ENCODE measurements around the gene NTM. TPM values are rescaled to one million over a fixed set of nuclear protein-coding genes. Genes with fewer than 3 reads are reported as not detected.

Gene NTM
- total RNA-seq, 2 donors from 2014 or later = 1.7 to 3.6 TPM

DNA sequence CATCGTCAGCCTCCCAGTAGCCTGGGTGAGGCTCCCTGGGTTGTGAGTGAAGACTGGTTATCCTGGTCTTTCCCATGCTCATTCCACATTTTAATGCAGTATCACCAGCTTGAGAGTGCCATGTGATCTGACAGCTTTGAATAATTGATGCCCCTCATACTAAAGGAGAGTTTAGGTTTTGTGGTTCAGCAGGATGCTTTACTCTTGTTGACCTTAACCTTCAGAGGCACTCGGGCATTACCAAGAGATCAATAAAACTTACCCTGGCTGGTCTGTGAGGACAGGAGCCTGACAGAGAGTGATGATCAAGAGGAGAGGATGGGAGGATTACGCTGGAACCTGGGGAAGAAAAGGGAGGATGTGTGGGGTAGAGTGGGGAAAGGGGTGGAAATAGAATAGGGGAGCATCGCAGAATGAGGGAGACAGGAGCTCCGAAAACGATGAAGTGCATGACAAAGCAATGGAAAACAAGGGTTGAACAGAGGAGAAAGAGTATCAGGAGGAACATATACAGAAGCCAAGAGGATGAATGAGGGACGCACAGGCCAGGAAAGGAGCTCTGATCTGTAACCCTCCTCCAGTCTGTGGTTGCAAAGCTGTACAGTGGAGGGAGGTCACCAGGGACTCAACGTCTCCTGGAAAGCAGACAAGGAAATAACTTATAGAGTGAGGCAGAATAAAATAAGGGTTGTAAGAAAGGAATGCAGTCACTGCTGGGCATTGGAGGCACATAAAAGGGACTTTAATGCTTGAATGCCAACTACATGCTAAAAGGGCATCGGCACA lies 594.5 kb downstream of the NTM start:
- no peak for DNase-seq
- no peaks in the 10 kb centered on the region for H3K9me3 Mint-ChIP-seq
- no peak overlapping the region for H3K27ac Mint-ChIP-seq
- Histone ChIP-seq H3K36me3 (ENCODE audit: control insufficient read depth, insufficient read depth, low read length) (no peaks in the 10 kb centered on the region), H3K9ac (ENCODE audit: extremely low read depth, low read length, poor library complexity, severe bottlenecking) (no peak overlapping the region), H3K27me3 (ENCODE audit: control insufficient read depth, insufficient read depth, low read length, poor library complexity, severe bottlenecking) (no peaks in the 10 kb centered on the region), H3K9me3 (ENCODE audit: control insufficient read depth, low read length) (no peaks in the 10 kb centered on the region), H3K27ac (ENCODE audit: low read depth, low read length) (no peak overlapping the region), H3K4me1 (ENCODE audit: control insufficient read depth, insufficient read depth, low read length) (no peaks in the 10 kb centered on the region), H3K4me3 (ENCODE audit: low read length) (no peak overlapping the region)
- H3K4me1 Mint-ChIP-seq = peaks cover 2% of the 10 kb centered on the region
- WGBS, 2 experiments (ENCODE audit: insufficient coverage in 1 of 2, insufficient read length in 1 of 2) = 91 to 95% methylated on average over 7 to 8 of the region's 9 CpGs
- TF ChIP-seq, protein P1, sequence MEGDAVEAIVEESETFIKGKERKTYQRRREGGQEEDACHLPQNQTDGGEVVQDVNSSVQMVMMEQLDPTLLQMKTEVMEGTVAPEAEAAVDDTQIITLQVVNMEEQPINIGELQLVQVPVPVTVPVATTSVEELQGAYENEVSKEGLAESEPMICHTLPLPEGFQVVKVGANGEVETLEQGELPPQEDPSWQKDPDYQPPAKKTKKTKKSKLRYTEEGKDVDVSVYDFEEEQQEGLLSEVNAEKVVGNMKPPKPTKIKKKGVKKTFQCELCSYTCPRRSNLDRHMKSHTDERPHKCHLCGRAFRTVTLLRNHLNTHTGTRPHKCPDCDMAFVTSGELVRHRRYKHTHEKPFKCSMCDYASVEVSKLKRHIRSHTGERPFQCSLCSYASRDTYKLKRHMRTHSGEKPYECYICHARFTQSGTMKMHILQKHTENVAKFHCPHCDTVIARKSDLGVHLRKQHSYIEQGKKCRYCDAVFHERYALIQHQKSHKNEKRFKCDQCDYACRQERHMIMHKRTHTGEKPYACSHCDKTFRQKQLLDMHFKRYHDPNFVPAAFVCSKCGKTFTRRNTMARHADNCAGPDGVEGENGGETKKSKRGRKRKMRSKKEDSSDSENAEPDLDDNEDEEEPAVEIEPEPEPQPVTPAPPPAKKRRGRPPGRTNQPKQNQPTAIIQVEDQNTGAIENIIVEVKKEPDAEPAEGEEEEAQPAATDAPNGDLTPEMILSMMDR (conservative IDR thresholded peaks at IDR 0.05) = no peak
- no peaks in the 10 kb centered on the region for H3K36me3 Mint-ChIP-seq (ENCODE audit: low read depth)
- no peak overlapping the region for H3K4me3 Mint-ChIP-seq
- no peaks in the 10 kb centered on the region for H3K27me3 Mint-ChIP-seq (ENCODE audit: insufficient read depth)

DNA sequence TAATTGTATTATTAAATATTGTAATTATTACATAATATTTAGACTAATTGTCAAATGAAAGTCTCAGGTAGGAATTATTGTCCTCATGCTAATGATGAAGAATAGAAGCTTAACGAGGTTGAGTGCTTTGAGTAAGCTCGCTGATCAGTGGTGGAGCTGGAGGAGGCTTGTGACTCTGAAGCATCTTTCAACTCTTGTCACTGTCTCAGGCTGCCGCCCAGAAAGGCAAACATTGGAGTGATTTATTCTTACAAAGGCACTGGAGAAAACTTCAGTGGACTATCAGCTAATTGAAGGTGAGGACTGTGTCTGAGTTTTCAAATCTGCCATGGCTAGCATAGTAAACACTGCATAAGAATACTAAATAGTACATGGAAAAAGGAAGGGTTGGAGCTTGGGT lies 595.1 kb downstream of the NTM start:
- H3K27ac ChIP-seq (ENCODE audit: low read depth, low read length) = no peak overlapping the region
- H3K4me1 Mint-ChIP-seq = peaks cover 2% of the 10 kb centered on the region
- H3K27ac Mint-ChIP-seq = no peak overlapping the region
- no peaks in the 10 kb centered on the region for H3K4me1 ChIP-seq (ENCODE audit: control insufficient read depth, insufficient read depth, low read length)
- DNase-seq = no peak
- TF ChIP-seq, protein P1 (conservative IDR thresholded peaks at IDR 0.05) = no peak
- no peaks in the 10 kb centered on the region for H3K27me3 Mint-ChIP-seq (ENCODE audit: insufficient read depth)
- no peaks in the 10 kb centered on the region for H3K9me3 ChIP-seq (ENCODE audit: control insufficient read depth, low read length)
- no peak overlapping the region for H3K4me3 Mint-ChIP-seq
- H3K36me3 Mint-ChIP-seq (ENCODE audit: low read depth) = no peaks in the 10 kb centered on the region
- H3K4me3 ChIP-seq (ENCODE audit: low read length) = no peak overlapping the region
- no peaks in the 10 kb centered on the region for H3K36me3 ChIP-seq (ENCODE audit: control insufficient read depth, insufficient read depth, low read length)
- H3K27me3 ChIP-seq (ENCODE audit: control insufficient read depth, insufficient read depth, low read length, poor library complexity, severe bottlenecking) = no peaks in the 10 kb centered on the region
- no peaks in the 10 kb centered on the region for H3K9me3 Mint-ChIP-seq
- 89 to 94% methylated on average over 3 of the region's 3 CpGs for WGBS, 2 experiments (ENCODE audit: insufficient coverage in 1 of 2, insufficient read length in 1 of 2)
- no peak overlapping the region for H3K9ac ChIP-seq (ENCODE audit: extremely low read depth, low read length, poor library complexity, severe bottlenecking)

DNA sequence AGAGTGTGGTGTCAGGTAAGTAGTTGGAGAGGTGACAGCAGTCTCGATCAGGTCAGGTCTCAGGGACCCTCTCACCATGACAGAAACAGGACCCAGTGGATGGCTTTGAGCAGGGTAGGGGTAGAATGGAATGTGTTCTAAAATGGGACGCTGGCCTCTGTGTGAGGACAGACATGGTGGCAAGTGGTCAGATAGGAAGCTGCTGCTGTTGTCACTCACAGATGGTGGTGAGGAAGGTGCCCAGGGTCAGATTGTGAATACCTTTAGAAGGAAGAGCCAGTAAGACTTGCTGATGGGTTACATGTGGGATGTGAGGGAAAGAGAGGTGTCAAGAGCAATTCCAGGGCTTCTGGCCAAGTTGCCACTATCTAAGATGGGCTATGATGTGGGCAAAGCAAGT lies 596.3 kb downstream of the NTM start:
- no peak overlapping the region for H3K4me3 ChIP-seq (ENCODE audit: low read length)
- H3K4me1 ChIP-seq (ENCODE audit: control insufficient read depth, insufficient read depth, low read length) = no peaks in the 10 kb centered on the region
- H3K9me3 ChIP-seq (ENCODE audit: control insufficient read depth, low read length) = no peaks in the 10 kb centered on the region
- no peak for DNase-seq
- Mint-ChIP-seq H3K4me1 (peaks cover 2% of the 10 kb centered on the region), H3K27ac (no peak overlapping the region), H3K36me3 (ENCODE audit: low read depth) (no peaks in the 10 kb centered on the region), H3K4me3 (no peak overlapping the region), H3K9me3 (no peaks in the 10 kb centered on the region), H3K27me3 (ENCODE audit: insufficient read depth) (no peaks in the 10 kb centered on the region)
- 87 to 91% methylated on average over 2 of the region's 2 CpGs for whole genome bisulfite sequencing, 2 experiments (ENCODE audit: insufficient coverage in 1 of 2, insufficient read length in 1 of 2)
- H3K36me3 ChIP-seq (ENCODE audit: control insufficient read depth, insufficient read depth, low read length) = no peaks in the 10 kb centered on the region
- H3K27me3 ChIP-seq (ENCODE audit: control insufficient read depth, insufficient read depth, low read length, poor library complexity, severe bottlenecking) = no peaks in the 10 kb centered on the region
- TF ChIP-seq, protein P1 (conservative IDR thresholded peaks at IDR 0.05) = no peak
- H3K27ac ChIP-seq (ENCODE audit: low read depth, low read length) = no peak overlapping the region
- no peak overlapping the region for H3K9ac ChIP-seq (ENCODE audit: extremely low read depth, low read length, poor library complexity, severe bottlenecking)
